Placental epithelial cell (primary cell): ENCODE results near the gene LGALS13. TPM values are rescaled to one million over a fixed set of nuclear protein-coding genes. Genes with fewer than 3 reads are reported as not detected.

Source experiments
- small RNA-seq: library from RNA; depleted of rRNA; stranded (forward); fragments of <200 nt; gene quantifications from one replicate; pipeline ENCODE3, GENCODE V24; 2012
- total RNA-seq: library from RNA; depleted of rRNA; stranded (reverse); fragments of >200 nt; gene quantifications from 2 replicates; pipeline ENCODE4 v1.2.3, GENCODE V29; 2012

The LGALS13 gene, protein sequence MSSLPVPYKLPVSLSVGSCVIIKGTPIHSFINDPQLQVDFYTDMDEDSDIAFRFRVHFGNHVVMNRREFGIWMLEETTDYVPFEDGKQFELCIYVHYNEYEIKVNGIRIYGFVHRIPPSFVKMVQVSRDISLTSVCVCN
- total RNA-seq, result not detected in 2 replicates

DNA sequence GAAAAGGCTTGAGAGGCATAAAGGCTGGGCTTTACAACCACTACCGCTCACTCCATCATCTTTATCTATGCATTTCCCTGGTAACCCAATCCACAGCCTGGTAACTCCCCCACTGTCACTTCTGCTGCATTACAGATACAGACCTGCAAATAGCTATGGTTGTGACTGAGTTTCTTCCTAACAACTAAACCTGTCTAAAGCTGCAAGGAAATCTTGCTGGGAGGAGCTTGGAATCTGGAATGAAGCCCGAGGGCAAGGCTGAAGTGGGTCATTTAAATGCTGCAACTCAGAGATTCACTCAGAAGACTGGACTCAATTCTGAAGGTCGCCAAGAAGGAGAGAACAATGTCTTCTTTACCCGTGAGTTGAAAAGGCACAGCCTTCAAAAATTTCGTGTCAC is at the start of gene LGALS13:
LGALS13 (plus strand) TSS at position 301 of the 400 bp plus-strand sequence; CDS start at position 346, 45 bp downstream.

GRCh38 chr19:39655613-39656012 is 53.3 kb downstream of the LGALS13 start, which contains the start of gene LGALS16:
TSS of gene LGALS16 (plus strand) at chr19:39655913. CDS start at chr19:39655962, 49 bp downstream.

Small RNA genes within 50 kb of the gene (small RNA-seq; reads per million reads assigned to genes)
- gene AC005176.2 (not detected), gene RPS29P24 (not detected), gene RPS29P25 (not detected), gene RPS29P26 (not detected), gene RPS29P30 (not detected)

Other genes with a start within 250 kb of the LGALS13 start
- gene PAF1, start 211.4 kb upstream of the LGALS13 start, total RNA-seq, result 39.3 and 44.9 TPM in 2 replicates
- gene MED29, start 211.1 kb upstream of the LGALS13 start, total RNA-seq, result 18.1 and 20.9 TPM in 2 replicates
- gene ZFP36, start 195.7 kb upstream of the LGALS13 start, total RNA-seq, result 16.2 and 16.9 TPM in 2 replicates
- 17.5 and 29.4 TPM in 2 replicates for gene PLEKHG2, start 189.9 kb upstream of the LGALS13 start, total RNA-seq
- 123 and 173 TPM in 2 replicates for gene RPS16, start 166.6 kb upstream of the LGALS13 start, total RNA-seq
- 84.8 and 94.0 TPM in 2 replicates for gene SUPT5H, start 156.9 kb upstream of the LGALS13 start, total RNA-seq
- gene TIMM50, start 121.7 kb upstream of the LGALS13 start, total RNA-seq, result 35.3 and 58.7 TPM in 2 replicates
- gene DLL3, start 103.6 kb upstream of the LGALS13 start, total RNA-seq, result under 0.01 TPM in 1 of 2 replicates, not detected in the other
- not detected in 2 replicates for gene SELENOV, start 87.4 kb upstream of the LGALS13 start, total RNA-seq
- gene EID2B, start 69.7 kb upstream of the LGALS13 start, total RNA-seq, result 1.1 and 1.2 TPM in 2 replicates
- 6.3 and 14.4 TPM in 2 replicates for gene EID2, start 62.4 kb upstream of the LGALS13 start, total RNA-seq
- gene LGALS16, start 53.4 kb downstream of the LGALS13 start, total RNA-seq, result not detected in 2 replicates
- not detected in 2 replicates for gene LGALS14, start 102.0 kb downstream of the LGALS13 start, total RNA-seq
- gene CLC, start 135.5 kb downstream of the LGALS13 start, total RNA-seq, result not detected in 2 replicates
- gene LEUTX, start 176.3 kb downstream of the LGALS13 start, total RNA-seq, result not detected in 2 replicates
- gene DYRK1B, start 231.6 kb downstream of the LGALS13 start, total RNA-seq, result 38.8 and 41.6 TPM in 2 replicates
- gene FBL, start 243.9 kb downstream of the LGALS13 start, total RNA-seq, result 101 and 123 TPM in 2 replicates